HepG2 (cell line): Measurements from ENCODE around the gene HOXD12. TPM values are rescaled to one million over a fixed set of nuclear protein-coding genes. Genes with fewer than 3 reads are reported as not detected.

ENCODE experiments used
- ATAC-seq: fragments of 200-7000 bp; cut with Tn5 transposase; 3 replicates; pipeline ENCODE4 v1.9.1; 2020; ENCODE audit warnings: mild to moderate bottlenecking, moderate library complexity
- BruUV-seq: library from RNA; stranded (reverse); fragments of 400-500 nt; replicated peaks from 2 replicates; lab custom pipeline; 2021; lab: Mats Ljungman, UMichigan
- CTCF ChIA-PET: fragments of 300-600 bp; formaldehyde crosslinking; extraction: SDS; loops from one replicate; lab custom pipeline; 2021; ENCODE audit warnings: low total read pairs, inconsistent platforms, low intra/inter-chr PET ratio; lab: Yijun Ruan, JAX
- POLR2A ChIA-PET: fragments of 350-600 bp; sonication (Branson Sonifier 250); formaldehyde crosslinking; loops from one replicate; lab custom pipeline; 2020; ENCODE audit warnings: antibody characterized with exemption, inconsistent platforms; lab: Yijun Ruan, JAX
- DNase-seq: peaks from one replicate; pipeline ENCODE4 v3.0.0-alpha.2; 2015; ENCODE audit warnings: low spot score
- FAIRE-seq: peaks from 3 replicates; lab custom pipeline; 2011; peaks lifted over from hg19 to GRCh38; lab: Jason Lieb, UNC
- H2AFZ ChIP-seq: one replicate; pipeline ENCODE4 v1.6.1; 2011; ENCODE audit warnings: low read length, inconsistent platforms
- H3K27ac ChIP-seq: fragments of 300-600 bp; 3 replicates; pipeline ENCODE4 v1.8.0; 2011; ENCODE audit warnings: mixed run types, mild to moderate bottlenecking, mixed read lengths, low read length, inconsistent platforms; ENCODE audit not compliant: insufficient read depth; ENCODE audit errors: extremely low read length
- H3K27me3 ChIP-seq, 2 experiments: fragments of 200-600 bp in 1 of 2; 2 replicates in 1 of 2; 3 replicates in 1 of 2; pipeline versions ENCODE4 v1.6.0 to v1.8.0; 2011; ENCODE audit warnings: low read length in 2 of 2, mild to moderate bottlenecking in 2 of 2, moderate library complexity in 2 of 2, inconsistent platforms in 1 of 2; ENCODE audit not compliant: insufficient read depth in 2 of 2, control insufficient read depth in 1 of 2
- H3K36me3 ChIP-seq, 2 experiments: fragments of 200-600 bp in 1 of 2; replicated peaks in 1 of 2; 2 replicates in 1 of 2; 3 replicates in 1 of 2; pipeline versions ENCODE4 v1.5.1 to v1.8.0; 2011; ENCODE audit warnings: low read length in 2 of 2, inconsistent platforms in 1 of 2; ENCODE audit not compliant: insufficient read depth in 2 of 2, control insufficient read depth in 1 of 2
- H3K4me1 ChIP-seq: 2 replicates; pipeline ENCODE4 v1.5.1; 2012; ENCODE audit warnings: low read length, inconsistent platforms; ENCODE audit not compliant: insufficient read depth
- H3K4me2 ChIP-seq: 2 replicates; pipeline ENCODE4 v1.6.0; 2011; ENCODE audit warnings: low read depth, low read length, inconsistent platforms
- H3K4me3 ChIP-seq, 3 experiments: fragments of 200-600 bp in 1 of 3; sonication (generic), shearing (Covaris generic) in 1 of 3; replicated peaks in 1 of 3; 2 replicates each; pipeline ENCODE4 v1.5.1; 2011 to 2016; ENCODE audit warnings: low read length in 3 of 3, inconsistent platforms in 2 of 3, low read depth in 2 of 3, mild to moderate bottlenecking in 2 of 3, control low read depth in 1 of 3, mixed read lengths in 1 of 3; ENCODE audit not compliant: insufficient read depth in 1 of 3
- H3K79me2 ChIP-seq: one replicate; pipeline ENCODE4 v1.6.1; 2011; ENCODE audit warnings: low read length, inconsistent platforms; ENCODE audit not compliant: insufficient read depth
- H3K9ac ChIP-seq: 2 replicates; pipeline ENCODE4 v1.6.0; 2011; ENCODE audit warnings: mild to moderate bottlenecking, low read depth, low read length, inconsistent platforms; ENCODE audit not compliant: insufficient read depth
- H3K9me3 ChIP-seq: 2 replicates; pipeline ENCODE4 v1.5.1; 2012; ENCODE audit warnings: mild to moderate bottlenecking, low read length
- H4K20me1 ChIP-seq: 2 replicates; pipeline ENCODE4 v1.6.0; 2011; ENCODE audit warnings: inconsistent platforms, mild to moderate bottlenecking, low read length, moderate library complexity; ENCODE audit not compliant: insufficient read depth
- CBX2 ChIP-seq, 2 experiments: fragments of 200-600 bp in 1 of 2; sonication (generic); formaldehyde crosslinking in 1 of 2; IDR thresholded peaks; 2 replicates each; pipeline versions ENCODE4 v1.7.0 to v1.8.1; 2018 to 2022; ENCODE audit warnings: low read depth in 2 of 2, low read length in 1 of 2, mild to moderate bottlenecking in 1 of 2, missing genetic modification reagents in 1 of 2
- ELF4 ChIP-seq: sonication (generic); formaldehyde crosslinking; IDR thresholded peaks from 2 replicates; pipeline ENCODE4 v1.5.0; 2020; ENCODE audit warnings: missing genetic modification reagents, mild to moderate bottlenecking, moderate library complexity, borderline replicate concordance
- EZH2 ChIP-seq: conservative IDR thresholded peaks from 2 replicates; pipeline ENCODE4 v1.6.1; 2012; ENCODE audit warnings: mild to moderate bottlenecking, low read depth, low read length, moderate library complexity
- IRF2 ChIP-seq: IDR thresholded peaks from 2 replicates; pipeline ENCODE4 v1.6.1; 2018; ENCODE audit warnings: missing genetic modification reagents, missing compliant biosample characterization
- WGBS: methylation state at CpG from one replicate; pipeline ENCODE4 v1.1.6; 2017; ENCODE audit warnings: low lambda C conversion rate; 5-methylcytosine and 5-hydroxymethylcytosine counted together
- in situ Hi-C: cut with HindIII; loops from 2 replicates; pipeline ENCODE4 v1.10.0; 2017; ENCODE audit warnings: low pct_unique_long_range_greater_than_20kb; ENCODE audit not compliant: extremely low pct_ligation_motif_present
- intact Hi-C: fragments of 100-400 bp; cut with micrococcal nuclease; formaldehyde crosslinking; loops from one replicate; pipeline ENCODE4 v1.10.0; 2022; ENCODE audit not compliant: unreplicated experiment
- polyA plus RNA-seq, 8 experiments: library from polyadenylated mRNA; depleted of rRNA in 3 of 8; stranded (reverse) in 7 of 8; unstranded in 1 of 8; fragments of >200 nt; fragmentation: Illumina TruSeq in 4 of 8; extraction: Trizol in 4 of 8; gene quantifications; 2 replicates each; pipeline versions ENCODE4 v1.2.1 to v1.2.3, GENCODE V29; 2011 to 2016; ENCODE audit warnings: low read depth in 4 of 8, missing spikeins in 1 of 8, mixed read lengths in 1 of 8; ENCODE audit not compliant: insufficient read depth in 1 of 8
- total RNA-seq, 5 experiments: library from RNA; depleted of rRNA; stranded (reverse); fragments of >200 nt; fragmentation: Illumina TruSeq; extraction: Trizol; gene quantifications; 2 replicates each; pipeline ENCODE4 v1.2.3, GENCODE V29; 2016; ENCODE audit warnings: low read depth in 1 of 5

Gene HOXD12
- total and polyA plus RNA-seq, 2 of the 13 experiments (the other 11 are each of a cell fraction or from before 2014, with no cell fraction given): not detected

DNA sequence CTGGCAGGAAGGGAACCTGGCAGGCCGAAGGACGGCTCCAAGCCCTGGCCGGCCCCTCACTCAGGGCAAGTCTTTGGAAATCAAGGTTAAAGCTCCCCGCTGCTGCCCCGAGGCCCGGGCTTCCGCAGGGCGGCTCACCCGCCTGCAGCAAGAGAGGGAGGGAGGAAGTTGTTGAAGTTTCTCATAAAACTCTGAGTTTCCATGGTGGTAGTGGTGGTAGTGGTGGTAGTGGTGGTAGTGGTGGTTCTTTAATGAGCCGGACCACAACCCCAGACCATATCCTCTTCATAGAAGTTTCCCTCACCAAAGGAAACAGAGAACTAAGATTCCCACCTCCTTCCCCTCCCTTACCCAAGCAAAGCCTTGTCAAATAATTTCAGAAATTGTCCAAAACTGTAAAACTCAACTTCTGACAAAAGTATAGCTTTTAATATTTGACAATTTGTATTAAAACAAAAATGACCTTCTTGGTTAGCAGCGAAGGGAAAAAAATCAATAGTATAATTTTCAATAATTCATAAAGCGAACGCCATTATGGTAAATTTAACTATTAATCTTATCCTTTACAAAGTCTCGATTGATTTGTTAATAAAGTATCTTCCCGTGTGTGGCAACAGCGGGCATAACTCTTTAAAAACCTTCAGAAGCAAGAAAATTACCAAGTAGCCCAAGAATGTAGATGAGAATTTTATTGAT, 15.5 kb downstream of the HOXD12 start:
- in situ Hi-C loops: no loop called here
- peak; percentile 89 for TF ChIP-seq CBX2 (IDR thresholded peaks at IDR 0.05; ENCODE audit: low read depth, low read length)
- TF ChIP-seq CBX2 (CRISPR knock-in tag; IDR thresholded peaks at IDR 0.05; ENCODE audit: low read depth): no peak
- TF ChIP-seq EZH2: peak; percentile 95
- TF ChIP-seq ELF4: no peak
- no peak overlapping the region for H3K9ac ChIP-seq
- intact Hi-C loops: loop anchor here (5.0 kb wide), 2 partner anchors 522 to 1032 kb away; no protein-coding TSS in a partner anchor
- ATAC-seq (no peak), FAIRE-seq (no peak), DNase-seq (no peak)
- no peaks in the 10 kb centered on the region for H3K79me2 ChIP-seq
- no TSS peak for BruUV-seq
- no peaks in the 10 kb centered on the region for H4K20me1 ChIP-seq
- ChIA-PET CTCF (no interaction called here), POLR2A (no interaction called here)
- no peaks in the 10 kb centered on the region for H3K9me3 ChIP-seq
- H3K36me3 ChIP-seq: no peaks in the 10 kb centered on the region
- peaks cover 14% of the 10 kb centered on the region for H3K4me1 ChIP-seq
- no peak overlapping the region for H3K4me3 ChIP-seq
- no peak overlapping the region for H3K27ac ChIP-seq
- H3K4me2 ChIP-seq: 0 out of 2 replicates have a peak overlapping the region, but pooled peaks have one; percentile 5
- whole genome bisulfite sequencing: 18% methylated on average over 14 of the region's 16 CpGs
- H2AFZ ChIP-seq: no peak overlapping the region
- peaks cover 25 to 96% of the 10 kb centered on the region in 2 experiments; a peak in 4 of 5 replicates for H3K27me3 ChIP-seq

DNA sequence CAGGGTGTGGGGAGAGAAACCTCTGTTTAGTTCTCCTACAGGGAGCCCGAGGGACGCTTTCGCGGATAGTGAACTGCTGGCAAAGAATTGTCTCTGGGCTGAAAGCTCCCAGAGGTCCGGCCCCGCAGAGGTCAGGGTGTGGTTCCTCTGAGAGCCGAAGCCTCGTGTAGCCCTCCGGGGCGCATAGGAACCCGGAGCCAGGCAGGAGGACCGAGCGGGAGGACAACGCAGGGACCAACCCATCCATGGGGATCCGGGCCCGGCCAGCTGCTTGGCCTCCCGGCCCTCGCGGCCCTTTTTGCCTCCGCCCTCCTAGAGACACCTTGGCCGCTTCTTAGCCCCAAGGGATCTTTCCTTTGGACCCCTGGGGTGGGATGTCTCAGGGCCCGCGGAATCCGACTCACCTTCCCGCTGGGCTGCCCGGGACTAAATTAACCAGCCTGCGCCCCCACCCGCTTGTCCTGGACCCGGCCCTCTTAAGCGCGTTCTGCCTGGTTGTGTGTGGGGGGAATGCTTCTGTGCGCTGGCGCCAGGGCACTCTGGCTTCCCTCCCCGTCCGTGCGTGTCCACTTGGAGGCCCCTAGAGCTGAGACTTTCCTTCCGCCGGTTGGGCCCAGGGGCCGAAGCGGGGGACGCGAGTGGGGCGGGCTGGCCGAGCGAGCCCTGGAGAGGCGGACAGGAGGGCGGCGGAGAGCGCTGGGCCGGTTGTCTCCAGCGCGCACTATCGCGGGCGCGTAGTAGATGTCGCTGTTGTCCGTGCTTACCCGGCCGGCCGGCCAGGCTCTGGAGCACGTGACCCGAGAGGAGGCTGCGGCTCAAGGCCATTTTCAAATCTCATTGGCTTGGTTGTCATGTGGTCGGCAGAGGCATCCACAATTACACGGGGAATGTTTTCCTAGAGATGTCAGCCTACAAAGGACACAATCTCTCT, 16.6 kb downstream of the HOXD12 start, which contains the start of gene HOXD10:
TSS of gene HOXD10 (plus strand) at position 896 of the 931 bp plus-strand sequence. CDS start 56 bp downstream, outside the sequence.
- TF ChIP-seq IRF2: no peak
- peak; percentile 27 for TF ChIP-seq EZH2
- TF ChIP-seq, all 625 proteins: peak for 1
- BruUV-seq: no TSS peak
- 46% methylated on average over 57 of the region's 66 CpGs for WGBS
- H3K9ac ChIP-seq: no peak within 1 kb of the TSS
- H3K4me1 ChIP-seq: peaks cover 14% of the 10 kb centered on the region
- ATAC-seq: no peak
- H3K79me2 ChIP-seq: no peaks in the 10 kb centered on the region
- ChIA-PET CTCF (no interaction called here), POLR2A (no interaction called here)
- H3K27ac ChIP-seq: no peak within 1 kb of the TSS
- H3K4me2 ChIP-seq: no peak within 1 kb of the TSS
- no peak for DNase-seq
- no peaks in the 10 kb centered on the region for H3K9me3 ChIP-seq
- in situ Hi-C loops: no loop called here
- H4K20me1 ChIP-seq: no peaks in the 10 kb centered on the region
- no peaks in the 10 kb centered on the region for H3K36me3 ChIP-seq
- no peak within 1 kb of the TSS for H2AFZ ChIP-seq
- H3K27me3 ChIP-seq: peaks cover 27 to 97% of the 10 kb centered on the region in 2 experiments
- FAIRE-seq: no peak
- H3K4me3 ChIP-seq: no peak within 1 kb of the TSS
- intact Hi-C loops: no loop called here
